Mesothelial cell of epicardium (in vitro differentiated cells): ENCODE measurements around the gene GDE1. TPM values are rescaled to one million over a fixed set of nuclear protein-coding genes. Genes with fewer than 3 reads are reported as not detected.

ENCODE experiments used
- DNase-seq, 2 experiments: peaks; one replicate each; pipeline ENCODE4 v3.0.0; 2021; ENCODE audit warnings: low spot score in 2 of 2; ENCODE audit not compliant: unreplicated experiment in 2 of 2
- H3K27ac Mint-ChIP-seq: 2 replicates; pipeline ENCODE4 v1.8.0; 2021; ENCODE audit warnings: mixed read lengths
- H3K27me3 Mint-ChIP-seq: 2 replicates; pipeline ENCODE4 v1.8.0; 2021; ENCODE audit warnings: low read depth, mixed read lengths
- H3K36me3 Mint-ChIP-seq: 2 replicates; pipeline ENCODE4 v1.8.0; 2021; ENCODE audit warnings: mixed read lengths
- H3K4me1 Mint-ChIP-seq: 2 replicates; pipeline ENCODE4 v1.8.0; 2021; ENCODE audit warnings: mixed read lengths
- H3K4me3 Mint-ChIP-seq: 2 replicates; pipeline ENCODE4 v1.8.0; 2021; ENCODE audit warnings: mild to moderate bottlenecking, moderate library complexity, mixed read lengths
- H3K9me3 Mint-ChIP-seq: 2 replicates; pipeline ENCODE4 v1.8.0; 2021; ENCODE audit warnings: mixed read lengths
- total RNA-seq: library from RNA; stranded (reverse); gene quantifications from 3 replicates; pipeline ENCODE4 v1.2.1, GENCODE V29; 2021
- TF ChIP-seq, protein P1 (sequence below): fragments of 200-600 bp; sonication (generic); IDR thresholded peaks from one replicate; pipeline ENCODE4 v1.5.0; 2021; ENCODE audit warnings: antibody characterized with exemption; ENCODE audit not compliant: unreplicated experiment

GDE1 gene
- total RNA-seq, 1 donor from 2014 or later, result 42.7 TPM

DNA sequence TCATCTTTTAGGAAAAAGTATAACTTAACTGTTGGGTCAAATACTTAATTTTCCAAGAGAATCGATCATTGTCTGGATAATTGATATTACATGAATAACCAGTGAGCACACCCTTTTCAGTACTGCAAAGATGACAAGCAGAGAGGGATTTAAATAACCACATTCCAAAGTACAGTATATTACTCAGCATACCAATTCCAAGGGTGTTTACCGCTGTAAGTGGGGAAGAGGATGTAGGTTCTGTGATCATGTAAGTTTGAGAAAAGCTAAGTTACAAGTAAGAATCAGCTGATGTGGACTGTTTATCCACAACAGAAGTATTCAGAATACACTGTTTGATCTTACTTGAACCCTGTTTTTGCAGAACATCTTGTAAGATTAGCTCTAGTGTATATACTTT lies 6.1 kb downstream of the GDE1 start:
- no peaks in the 10 kb centered on the region for H3K27me3 Mint-ChIP-seq
- no peak for DNase-seq
- TF ChIP-seq, protein P1, sequence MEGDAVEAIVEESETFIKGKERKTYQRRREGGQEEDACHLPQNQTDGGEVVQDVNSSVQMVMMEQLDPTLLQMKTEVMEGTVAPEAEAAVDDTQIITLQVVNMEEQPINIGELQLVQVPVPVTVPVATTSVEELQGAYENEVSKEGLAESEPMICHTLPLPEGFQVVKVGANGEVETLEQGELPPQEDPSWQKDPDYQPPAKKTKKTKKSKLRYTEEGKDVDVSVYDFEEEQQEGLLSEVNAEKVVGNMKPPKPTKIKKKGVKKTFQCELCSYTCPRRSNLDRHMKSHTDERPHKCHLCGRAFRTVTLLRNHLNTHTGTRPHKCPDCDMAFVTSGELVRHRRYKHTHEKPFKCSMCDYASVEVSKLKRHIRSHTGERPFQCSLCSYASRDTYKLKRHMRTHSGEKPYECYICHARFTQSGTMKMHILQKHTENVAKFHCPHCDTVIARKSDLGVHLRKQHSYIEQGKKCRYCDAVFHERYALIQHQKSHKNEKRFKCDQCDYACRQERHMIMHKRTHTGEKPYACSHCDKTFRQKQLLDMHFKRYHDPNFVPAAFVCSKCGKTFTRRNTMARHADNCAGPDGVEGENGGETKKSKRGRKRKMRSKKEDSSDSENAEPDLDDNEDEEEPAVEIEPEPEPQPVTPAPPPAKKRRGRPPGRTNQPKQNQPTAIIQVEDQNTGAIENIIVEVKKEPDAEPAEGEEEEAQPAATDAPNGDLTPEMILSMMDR, result no peak
- H3K27ac Mint-ChIP-seq, result no peak overlapping the region
- peaks cover 15% of the 10 kb centered on the region for H3K9me3 Mint-ChIP-seq
- H3K4me1 Mint-ChIP-seq, result peaks cover 19% of the 10 kb centered on the region
- H3K36me3 Mint-ChIP-seq, result peaks cover 42% of the 10 kb centered on the region
- no peak overlapping the region for H3K4me3 Mint-ChIP-seq

DNA sequence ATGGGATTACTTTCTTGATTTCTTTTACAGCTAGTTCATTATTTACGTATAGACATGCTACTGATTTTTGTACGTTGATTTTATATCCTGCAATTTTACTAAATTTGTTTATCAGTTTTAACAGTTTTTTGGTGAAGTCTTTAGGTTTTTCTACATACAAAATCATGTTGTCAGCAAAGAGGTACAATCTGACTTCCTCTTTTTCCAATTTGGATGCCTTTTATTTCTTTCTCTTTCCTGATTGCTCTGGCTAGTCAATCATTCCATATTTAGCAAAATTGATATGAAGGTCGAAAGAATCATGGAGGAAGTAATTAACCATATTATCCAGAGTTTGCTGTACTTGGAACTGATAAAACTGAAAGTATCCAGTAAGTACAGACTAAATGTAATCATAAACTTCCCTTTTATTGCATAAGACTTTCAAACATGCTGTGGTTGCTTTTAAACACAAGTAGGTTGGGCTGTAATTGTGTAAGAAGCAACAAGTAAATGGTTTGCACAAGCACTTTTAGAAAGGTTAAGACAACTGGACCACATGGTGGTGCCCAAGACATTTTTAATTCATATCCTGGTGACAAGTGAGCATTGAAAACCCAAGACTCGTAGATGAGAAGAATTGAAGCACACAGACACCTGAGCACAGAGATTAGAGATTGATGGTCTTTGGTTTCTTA lies 8.4 kb downstream of the GDE1 start:
- Mint-ChIP-seq H3K27me3 (no peaks in the 10 kb centered on the region), H3K9me3 (peaks cover 15% of the 10 kb centered on the region), H3K27ac (no peak overlapping the region), H3K4me1 (peaks cover 6% of the 10 kb centered on the region), H3K4me3 (no peak overlapping the region), H3K36me3 (peaks cover 48% of the 10 kb centered on the region)
- TF ChIP-seq, protein P1, result no peak
- no peak for DNase-seq

DNA sequence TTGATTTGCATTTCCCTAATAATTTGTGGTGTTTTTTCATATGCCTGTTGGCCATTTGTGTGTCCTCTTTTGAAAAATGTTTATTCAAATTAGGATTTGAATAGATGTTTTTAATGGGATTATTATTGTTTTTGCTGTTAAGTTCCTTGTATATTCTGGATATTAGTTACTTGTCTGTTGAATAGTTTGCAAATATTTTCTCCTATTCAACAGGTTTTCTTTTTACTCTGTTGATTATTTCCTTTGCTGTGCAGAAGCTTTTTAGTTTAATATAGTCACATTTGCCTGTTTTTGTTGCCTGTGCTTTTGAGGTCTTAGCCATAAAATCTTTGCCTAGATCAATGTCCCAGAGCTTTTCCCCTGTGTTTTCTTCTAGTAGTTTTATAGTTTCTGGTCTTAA lies 9.6 kb downstream of the GDE1 start:
- DNase-seq, result no peak
- Mint-ChIP-seq H3K27me3 (no peaks in the 10 kb centered on the region), H3K36me3 (peaks cover 49% of the 10 kb centered on the region), H3K4me3 (no peak overlapping the region), H3K4me1 (no peaks in the 10 kb centered on the region), H3K27ac (no peak overlapping the region), H3K9me3 (peaks cover 15% of the 10 kb centered on the region)
- TF ChIP-seq, protein P1, result no peak

DNA sequence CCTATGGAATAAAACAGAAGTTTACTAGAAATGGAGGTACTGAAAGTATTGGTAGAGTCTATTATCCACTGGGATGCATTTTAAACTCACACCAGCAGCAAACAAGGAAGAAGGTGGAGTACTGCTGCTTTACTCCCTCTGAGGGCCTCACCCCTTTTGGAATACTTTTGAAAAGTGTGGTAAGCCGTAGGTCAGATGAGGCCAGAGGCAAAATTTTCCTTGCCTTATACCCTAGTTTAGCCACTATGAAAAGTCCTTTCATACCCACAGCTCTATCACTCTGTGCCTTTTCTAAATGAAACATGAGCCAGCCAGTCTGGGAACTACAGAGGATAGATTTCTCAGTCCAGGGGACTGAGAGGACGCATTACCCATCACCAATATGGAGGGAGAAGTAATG lies 14.0 kb downstream of the GDE1 start:
- no peaks in the 10 kb centered on the region for H3K27me3 Mint-ChIP-seq
- H3K27ac Mint-ChIP-seq, result no peak overlapping the region
- H3K9me3 Mint-ChIP-seq, result peaks cover 6% of the 10 kb centered on the region
- H3K36me3 Mint-ChIP-seq, result peaks cover 42% of the 10 kb centered on the region
- DNase-seq, result no peak
- TF ChIP-seq, protein P1, result no peak
- no peak overlapping the region for H3K4me3 Mint-ChIP-seq
- no peaks in the 10 kb centered on the region for H3K4me1 Mint-ChIP-seq

DNA sequence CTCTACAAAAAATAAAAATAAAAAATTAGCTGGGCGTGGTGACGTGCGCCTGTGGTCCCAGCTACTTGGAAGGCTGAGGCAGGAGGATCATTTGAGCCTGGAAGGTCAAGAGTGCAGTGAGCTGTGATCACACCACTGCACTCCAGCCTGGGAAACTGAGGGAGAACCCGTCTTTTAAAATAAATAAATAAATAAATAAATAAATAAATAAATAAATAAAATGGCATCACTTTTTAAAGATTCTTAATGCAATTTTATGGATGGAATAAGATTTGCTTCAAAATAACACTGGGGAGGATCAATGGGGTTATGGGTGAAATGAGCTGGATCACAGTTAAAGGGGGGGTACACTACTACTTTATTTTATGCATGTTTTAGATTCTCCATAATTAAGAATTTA lies 14.9 kb downstream of the GDE1 start:
- Mint-ChIP-seq H3K36me3 (peaks cover 40% of the 10 kb centered on the region), H3K9me3 (no peaks in the 10 kb centered on the region), H3K4me3 (no peak overlapping the region)

More for the DNA sequence above, 14.9 kb downstream of the GDE1 start:
- no peak overlapping the region for H3K27ac Mint-ChIP-seq
- H3K27me3 Mint-ChIP-seq, result no peaks in the 10 kb centered on the region
- TF ChIP-seq, protein P1, result no peak
- no peaks in the 10 kb centered on the region for H3K4me1 Mint-ChIP-seq
- no peak for DNase-seq
